LHCN-M2 (cell line): Measurements from ENCODE around the gene PATZ1. TPM values are rescaled to one million over a fixed set of nuclear protein-coding genes. Genes with fewer than 3 reads are reported as not detected.

Source experiments
- DNase-seq: peaks from one replicate; pipeline ENCODE4 v3.0.0-alpha.2; 2012; ENCODE audit warnings: low read depth
- total RNA-seq: library from RNA; depleted of rRNA; stranded (reverse); fragments of >200 nt; gene quantifications from 2 replicates; pipeline ENCODE4 v1.2.3, GENCODE V29; 2014; rRNA removed

Gene PATZ1
- total RNA-seq, 1 experiment from 2014 or later, result 18.3 TPM

- no peak for DNase-seq
These were observed 61.6 kb downstream of the PATZ1 start for GRCh38 chr22:31284281-31285155.

DNA sequence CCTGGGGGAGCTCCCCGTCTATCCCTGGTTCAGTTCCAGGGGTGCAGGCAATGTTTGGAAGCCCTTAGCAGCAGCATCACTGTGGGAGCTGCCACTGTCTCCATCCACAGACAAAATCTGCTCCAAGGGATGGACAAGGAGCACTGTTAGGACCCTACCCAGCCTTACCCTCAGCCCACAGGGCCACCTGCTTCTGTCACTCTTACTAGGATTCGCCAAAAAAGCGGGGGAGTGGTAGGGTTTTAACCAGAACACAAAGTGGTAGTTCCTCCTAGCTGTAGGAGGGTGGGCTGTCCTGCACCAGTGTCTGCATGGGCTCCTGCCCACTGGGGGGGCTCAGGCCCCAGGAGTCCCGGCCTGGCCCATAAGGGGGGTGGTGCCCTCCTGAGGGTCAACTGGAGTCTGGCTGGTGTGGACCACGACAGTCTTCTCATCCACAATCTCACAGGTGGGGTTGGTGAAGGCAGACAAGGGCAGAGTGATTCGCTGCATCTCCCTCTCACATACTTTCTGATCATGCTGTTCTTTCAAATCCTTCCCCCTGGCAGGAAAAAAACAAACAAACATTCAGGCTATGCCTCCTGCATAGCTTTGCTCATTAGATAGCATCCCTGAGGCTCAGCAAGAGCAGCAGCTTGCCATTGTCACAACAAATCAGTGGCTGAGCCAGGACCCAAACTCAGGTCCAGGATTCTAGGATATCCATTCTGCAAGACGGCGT lies 63.2 kb downstream of the PATZ1 start:
- no peak for DNase-seq

GRCh38 chr22:31281733-31282132 lies 64.4 kb downstream of the PATZ1 start:
- DNase-seq, result no peak

DNA sequence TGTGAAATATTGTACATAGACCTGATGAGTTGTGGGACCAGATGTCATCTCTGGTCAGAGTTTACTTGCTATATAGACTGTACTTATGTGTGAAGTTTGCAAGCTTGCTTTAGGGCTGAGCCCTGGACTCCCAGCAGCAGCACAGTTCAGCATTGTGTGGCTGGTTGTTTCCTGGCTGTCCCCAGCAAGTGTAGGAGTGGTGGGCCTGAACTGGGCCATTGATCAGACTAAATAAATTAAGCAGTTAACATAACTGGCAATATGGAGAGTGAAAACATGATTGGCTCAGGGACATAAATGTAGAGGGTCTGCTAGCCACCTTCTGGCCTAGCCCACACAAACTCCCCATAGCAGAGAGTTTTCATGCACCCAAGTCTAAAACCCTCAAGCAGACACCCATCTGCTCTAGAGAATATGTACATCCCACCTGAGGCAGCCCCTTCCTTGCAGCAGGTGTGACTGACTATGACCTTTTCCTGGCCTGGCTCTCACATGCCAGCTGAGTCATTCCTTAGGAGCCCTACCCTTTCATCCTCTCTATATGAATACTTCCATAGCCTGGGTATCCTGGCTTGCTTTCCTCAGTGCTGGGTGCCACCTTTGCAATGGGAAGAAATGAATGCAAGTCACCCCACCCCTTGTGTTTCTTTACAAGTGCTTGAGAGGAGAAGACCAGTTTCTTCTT lies 66.2 kb downstream of the PATZ1 start:
- DNase-seq, result no peak

GRCh38 chr22:31279327-31279669 lies 66.8 kb downstream of the PATZ1 start:
- no peak for DNase-seq

GRCh38 chr22:31278626-31279326 lies 67.4 kb downstream of the PATZ1 start:
- no peak for DNase-seq

DNA sequence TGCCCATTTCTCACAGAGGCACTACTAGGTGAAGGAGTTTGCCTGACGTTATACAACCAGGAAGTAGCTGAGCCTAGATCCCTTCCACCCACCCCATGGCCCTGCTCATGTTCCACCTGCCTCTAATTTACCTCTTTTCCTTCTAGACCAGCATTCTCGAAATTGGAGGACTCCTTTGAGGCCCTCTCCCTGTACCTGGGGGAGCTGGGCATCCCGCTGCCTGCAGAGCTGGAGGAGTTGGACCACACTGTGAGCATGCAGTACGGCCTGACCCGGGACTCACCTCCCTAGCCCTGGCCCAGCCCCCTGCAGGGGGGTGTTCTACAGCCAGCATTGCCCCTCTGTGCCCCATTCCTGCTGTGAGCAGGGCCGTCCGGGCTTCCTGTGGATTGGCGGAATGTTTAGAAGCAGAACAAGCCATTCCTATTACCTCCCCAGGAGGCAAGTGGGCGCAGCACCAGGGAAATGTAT lies 68.0 kb downstream of the PATZ1 start:
- no peak for DNase-seq

DNA sequence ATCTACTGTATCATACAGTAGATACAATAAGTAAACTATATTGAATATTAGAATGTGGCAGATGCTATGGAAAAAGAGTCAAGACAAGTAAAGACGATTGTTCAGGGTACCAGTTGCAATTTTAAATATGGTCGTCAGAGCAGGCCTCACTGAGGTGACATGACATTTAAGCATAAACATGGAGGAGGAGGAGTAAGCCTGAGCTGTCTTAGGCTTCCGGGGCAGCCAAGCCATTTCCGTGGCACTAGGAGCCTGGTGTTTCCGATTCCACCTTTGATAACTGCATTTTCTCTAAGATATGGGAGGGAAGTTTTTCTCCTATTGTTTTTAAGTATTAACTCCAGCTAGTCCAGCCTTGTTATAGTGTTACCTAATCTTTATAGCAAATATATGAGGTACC lies 68.4 kb downstream of the PATZ1 start:
- DNase-seq, result no peak

GRCh38 chr22:31276426-31277167 lies 69.5 kb downstream of the PATZ1 start:
- DNase-seq, result no peak

Other genes starting within 250 kb of the PATZ1 start
- gene SELENOM, start 238.8 kb downstream of the PATZ1 start, total RNA-seq, result 61.4 and 87.7 TPM in 2 replicates
- gene INPP5J, start 223.4 kb downstream of the PATZ1 start, total RNA-seq, result 0.06 TPM in 2 replicates
- gene PLA2G3, start 205.8 kb downstream of the PATZ1 start, total RNA-seq, result not detected in 2 replicates
- 30.0 and 36.0 TPM in 2 replicates for gene RNF185, start 186.2 kb downstream of the PATZ1 start, total RNA-seq
- gene LIMK2, start 134.0 kb downstream of the PATZ1 start, total RNA-seq, result 24.8 and 30.3 TPM in 2 replicates
- 4.2 and 5.4 TPM in 2 replicates for gene PIK3IP1, start 53.9 kb downstream of the PATZ1 start, total RNA-seq
- 99.8 and 102 TPM in 2 replicates for gene DRG1, start 53.3 kb upstream of the PATZ1 start, total RNA-seq
- 11.9 and 12.3 TPM in 2 replicates for gene EIF4ENIF1, start 143.5 kb upstream of the PATZ1 start, total RNA-seq
- 15.3 and 16.0 TPM in 2 replicates for gene SFI1, start 150.2 kb upstream of the PATZ1 start, total RNA-seq